ENCODE data around the gene PVR. TPM values are rescaled to one million over a fixed set of nuclear protein-coding genes. Genes with fewer than 3 reads are reported as not detected.

The PVR gene
- total and polyA plus RNA-seq, 4 donors, result 11.4 to 49.0 (median 32.1) TPM

DNA sequence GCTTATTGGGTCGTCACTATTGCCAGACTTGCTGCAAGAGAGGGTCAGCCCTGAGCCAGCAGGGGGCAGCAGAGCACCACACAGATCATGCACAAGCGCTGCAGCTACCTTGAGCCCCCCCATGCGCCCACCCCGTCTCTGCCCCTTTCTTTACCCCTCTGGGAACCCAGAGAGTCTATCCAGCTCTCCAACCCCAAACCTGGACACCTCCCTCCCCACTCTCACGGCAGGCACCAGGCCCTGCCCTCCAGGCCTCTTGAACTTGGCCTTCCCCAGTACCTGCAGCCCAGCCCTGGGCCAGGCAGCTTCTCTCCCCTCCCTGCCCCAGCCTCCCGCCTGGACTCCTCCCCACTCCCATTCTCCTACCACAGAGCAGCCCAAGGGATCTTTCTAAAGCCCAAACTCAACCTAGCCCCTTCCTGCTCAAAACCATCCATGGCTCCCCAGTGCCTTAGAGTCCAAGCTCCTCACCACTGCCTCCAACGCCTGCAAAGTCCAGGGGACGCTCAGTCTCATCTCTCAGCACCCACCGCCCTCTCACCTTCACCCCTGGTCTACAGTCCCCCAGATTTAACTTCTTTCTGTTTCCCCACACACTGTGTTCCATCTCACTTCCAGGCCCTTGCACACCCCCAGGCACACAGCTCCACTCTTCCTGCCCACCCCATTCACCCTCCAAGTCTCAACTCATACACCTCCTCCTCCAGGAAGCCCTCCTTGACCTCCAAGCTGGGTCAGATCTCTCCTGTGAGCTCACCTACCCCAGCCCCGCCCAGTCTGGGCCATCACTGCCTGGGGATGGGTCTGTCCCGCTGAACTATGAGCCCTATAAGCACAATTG is 45.8 kb downstream of the PVR start:
- Histone ChIP-seq H3K4me1 (ENCODE audit: control insufficient read depth in 4 of 4, insufficient read depth in 4 of 4, low read length in 3 of 4) (peaks cover 18 to 40% (median 33%) of the 10 kb centered on the region in 4 donors), H3K27ac (ENCODE audit: low read depth in 1 of 2, low read length in 2 of 2) (peak overlapping the region; percentile 45 to 46), H3K9ac (ENCODE audit: low read depth in 1 of 2, low read length in 2 of 2) (no peak overlapping the region), H3K27me3 (ENCODE audit: control insufficient read depth in 4 of 4, insufficient read depth in 4 of 4, low read length in 3 of 4) (no peaks in the 10 kb centered on the region), H3K36me3 (ENCODE audit: control insufficient read depth in 4 of 4, insufficient read depth in 3 of 4, low read depth in 1 of 4, low read length in 3 of 4) (no peaks in the 10 kb centered on the region), H3K9me3 (ENCODE audit: control insufficient read depth in 4 of 4, low read length in 3 of 4) (no peaks in the 10 kb centered on the region), H3K4me3 (ENCODE audit: low read depth in 1 of 3, low read length in 3 of 3) (no peak overlapping the region)
- DNase-seq (ENCODE audit: low spot score), result peak; percentile 82
- TF ChIP-seq RAD21 (IDR thresholded peaks at IDR 0.05) (peak; percentile 86 to 88), MAX (IDR thresholded peaks at IDR 0.05) (no peak), HNF4A (conservative IDR thresholded peaks at IDR 0.05) (peak in 1 of 2 donors; percentile 7)
- TF ChIP-seq, protein P1, sequence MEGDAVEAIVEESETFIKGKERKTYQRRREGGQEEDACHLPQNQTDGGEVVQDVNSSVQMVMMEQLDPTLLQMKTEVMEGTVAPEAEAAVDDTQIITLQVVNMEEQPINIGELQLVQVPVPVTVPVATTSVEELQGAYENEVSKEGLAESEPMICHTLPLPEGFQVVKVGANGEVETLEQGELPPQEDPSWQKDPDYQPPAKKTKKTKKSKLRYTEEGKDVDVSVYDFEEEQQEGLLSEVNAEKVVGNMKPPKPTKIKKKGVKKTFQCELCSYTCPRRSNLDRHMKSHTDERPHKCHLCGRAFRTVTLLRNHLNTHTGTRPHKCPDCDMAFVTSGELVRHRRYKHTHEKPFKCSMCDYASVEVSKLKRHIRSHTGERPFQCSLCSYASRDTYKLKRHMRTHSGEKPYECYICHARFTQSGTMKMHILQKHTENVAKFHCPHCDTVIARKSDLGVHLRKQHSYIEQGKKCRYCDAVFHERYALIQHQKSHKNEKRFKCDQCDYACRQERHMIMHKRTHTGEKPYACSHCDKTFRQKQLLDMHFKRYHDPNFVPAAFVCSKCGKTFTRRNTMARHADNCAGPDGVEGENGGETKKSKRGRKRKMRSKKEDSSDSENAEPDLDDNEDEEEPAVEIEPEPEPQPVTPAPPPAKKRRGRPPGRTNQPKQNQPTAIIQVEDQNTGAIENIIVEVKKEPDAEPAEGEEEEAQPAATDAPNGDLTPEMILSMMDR (IDR thresholded peaks at IDR 0.05; ENCODE audit: low read depth, low read length, missing input control), result peak; percentile 86
- WGBS, result 38% methylated on average over 11 of the region's 11 CpGs

GRCh38 chr19:44690131-44690440 is 46.4 kb downstream of the PVR start:
- whole genome bisulfite sequencing, result 71% methylated on average over 3 of the region's 3 CpGs
- H3K27ac ChIP-seq (ENCODE audit: low read depth in 1 of 2, low read length in 2 of 2), result peak overlapping the region in 1 of 2 donors; percentile 45

DNA sequence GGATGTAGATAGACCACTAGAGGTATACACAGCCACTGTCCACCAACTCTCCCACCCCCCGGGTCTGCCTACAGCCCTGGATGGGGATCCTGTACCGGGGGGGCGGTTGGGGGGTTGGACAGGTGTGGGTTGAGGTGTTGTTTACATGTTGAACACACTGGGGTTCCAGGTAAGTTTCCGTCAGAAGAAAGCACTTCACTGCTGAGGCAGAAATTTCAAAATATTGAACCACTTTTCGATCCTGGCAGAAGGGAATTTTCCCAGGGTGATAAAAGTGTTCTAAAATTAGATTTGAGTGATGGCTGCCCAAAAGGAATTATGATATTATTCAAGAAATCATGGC is 48.6 kb downstream of the PVR start:
- WGBS, result 12% methylated on average over 5 of the region's 5 CpGs

More at GRCh38 chr19:44690131-44690440, 46.4 kb downstream of the PVR start:
- Histone ChIP-seq H3K36me3 (ENCODE audit: control insufficient read depth in 4 of 4, insufficient read depth in 3 of 4, low read depth in 1 of 4, low read length in 3 of 4) (no peaks in the 10 kb centered on the region), H3K9me3 (ENCODE audit: control insufficient read depth in 4 of 4, low read length in 3 of 4) (no peaks in the 10 kb centered on the region), H3K4me3 (ENCODE audit: low read depth in 1 of 3, low read length in 3 of 3) (no peak overlapping the region), H3K9ac (ENCODE audit: low read depth in 1 of 2, low read length in 2 of 2) (no peak overlapping the region), H3K4me1 (ENCODE audit: control insufficient read depth in 4 of 4, insufficient read depth in 4 of 4, low read length in 3 of 4) (peaks cover 18 to 45% (median 38%) of the 10 kb centered on the region in 4 donors), H3K27me3 (ENCODE audit: control insufficient read depth in 4 of 4, insufficient read depth in 4 of 4, low read length in 3 of 4) (no peaks in the 10 kb centered on the region)
- DNase-seq (ENCODE audit: low spot score), result no peak
- TF ChIP-seq FOXA2 (IDR thresholded peaks at IDR 0.05), result no peak

More for the DNA sequence above, 48.6 kb downstream of the PVR start:
- no peaks in the 10 kb centered on the region for H3K36me3 ChIP-seq (ENCODE audit: control insufficient read depth in 4 of 4, insufficient read depth in 3 of 4, low read depth in 1 of 4, low read length in 3 of 4)
- no peaks in the 10 kb centered on the region for H3K27me3 ChIP-seq (ENCODE audit: control insufficient read depth in 4 of 4, insufficient read depth in 4 of 4, low read length in 3 of 4)
- peaks cover 23 to 66% (median 57%) of the 10 kb centered on the region in 4 donors for H3K4me1 ChIP-seq (ENCODE audit: control insufficient read depth in 4 of 4, insufficient read depth in 4 of 4, low read length in 3 of 4)
- TF ChIP-seq RXRA (IDR thresholded peaks at IDR 0.05) (no peak), RAD21 (IDR thresholded peaks at IDR 0.05) (no peak), NR2F2 (IDR thresholded peaks at IDR 0.05) (no peak), EGR1 (IDR thresholded peaks at IDR 0.05; ENCODE audit: low read depth in 2 of 2) (no peak), JUND (IDR thresholded peaks at IDR 0.05) (no peak), GABPA (IDR thresholded peaks at IDR 0.05 in 1 of 2, conservative IDR thresholded peaks at IDR 0.05 in 1 of 2) (no peak), HNF4A (conservative IDR thresholded peaks at IDR 0.05) (no peak), MAX (IDR thresholded peaks at IDR 0.05) (no peak), HNF4G (IDR thresholded peaks at IDR 0.05) (no peak), FOXA1 (IDR thresholded peaks at IDR 0.05) (no peak), TAF1 (conservative IDR thresholded peaks at IDR 0.05) (no peak), SP1 (IDR thresholded peaks at IDR 0.05) (no peak)
- TF ChIP-seq, protein P2, sequence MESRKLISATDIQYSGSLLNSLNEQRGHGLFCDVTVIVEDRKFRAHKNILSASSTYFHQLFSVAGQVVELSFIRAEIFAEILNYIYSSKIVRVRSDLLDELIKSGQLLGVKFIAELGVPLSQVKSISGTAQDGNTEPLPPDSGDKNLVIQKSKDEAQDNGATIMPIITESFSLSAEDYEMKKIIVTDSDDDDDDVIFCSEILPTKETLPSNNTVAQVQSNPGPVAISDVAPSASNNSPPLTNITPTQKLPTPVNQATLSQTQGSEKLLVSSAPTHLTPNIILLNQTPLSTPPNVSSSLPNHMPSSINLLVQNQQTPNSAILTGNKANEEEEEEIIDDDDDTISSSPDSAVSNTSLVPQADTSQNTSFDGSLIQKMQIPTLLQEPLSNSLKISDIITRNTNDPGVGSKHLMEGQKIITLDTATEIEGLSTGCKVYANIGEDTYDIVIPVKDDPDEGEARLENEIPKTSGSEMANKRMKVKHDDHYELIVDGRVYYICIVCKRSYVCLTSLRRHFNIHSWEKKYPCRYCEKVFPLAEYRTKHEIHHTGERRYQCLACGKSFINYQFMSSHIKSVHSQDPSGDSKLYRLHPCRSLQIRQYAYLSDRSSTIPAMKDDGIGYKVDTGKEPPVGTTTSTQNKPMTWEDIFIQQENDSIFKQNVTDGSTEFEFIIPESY (IDR thresholded peaks at IDR 0.05), result no peak
- TF ChIP-seq, protein P3, sequence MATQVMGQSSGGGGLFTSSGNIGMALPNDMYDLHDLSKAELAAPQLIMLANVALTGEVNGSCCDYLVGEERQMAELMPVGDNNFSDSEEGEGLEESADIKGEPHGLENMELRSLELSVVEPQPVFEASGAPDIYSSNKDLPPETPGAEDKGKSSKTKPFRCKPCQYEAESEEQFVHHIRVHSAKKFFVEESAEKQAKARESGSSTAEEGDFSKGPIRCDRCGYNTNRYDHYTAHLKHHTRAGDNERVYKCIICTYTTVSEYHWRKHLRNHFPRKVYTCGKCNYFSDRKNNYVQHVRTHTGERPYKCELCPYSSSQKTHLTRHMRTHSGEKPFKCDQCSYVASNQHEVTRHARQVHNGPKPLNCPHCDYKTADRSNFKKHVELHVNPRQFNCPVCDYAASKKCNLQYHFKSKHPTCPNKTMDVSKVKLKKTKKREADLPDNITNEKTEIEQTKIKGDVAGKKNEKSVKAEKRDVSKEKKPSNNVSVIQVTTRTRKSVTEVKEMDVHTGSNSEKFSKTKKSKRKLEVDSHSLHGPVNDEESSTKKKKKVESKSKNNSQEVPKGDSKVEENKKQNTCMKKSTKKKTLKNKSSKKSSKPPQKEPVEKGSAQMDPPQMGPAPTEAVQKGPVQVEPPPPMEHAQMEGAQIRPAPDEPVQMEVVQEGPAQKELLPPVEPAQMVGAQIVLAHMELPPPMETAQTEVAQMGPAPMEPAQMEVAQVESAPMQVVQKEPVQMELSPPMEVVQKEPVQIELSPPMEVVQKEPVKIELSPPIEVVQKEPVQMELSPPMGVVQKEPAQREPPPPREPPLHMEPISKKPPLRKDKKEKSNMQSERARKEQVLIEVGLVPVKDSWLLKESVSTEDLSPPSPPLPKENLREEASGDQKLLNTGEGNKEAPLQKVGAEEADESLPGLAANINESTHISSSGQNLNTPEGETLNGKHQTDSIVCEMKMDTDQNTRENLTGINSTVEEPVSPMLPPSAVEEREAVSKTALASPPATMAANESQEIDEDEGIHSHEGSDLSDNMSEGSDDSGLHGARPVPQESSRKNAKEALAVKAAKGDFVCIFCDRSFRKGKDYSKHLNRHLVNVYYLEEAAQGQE (IDR thresholded peaks at IDR 0.05), result no peak
- TF ChIP-seq, protein P1 (IDR thresholded peaks at IDR 0.05; ENCODE audit: low read depth, low read length, missing input control), result no peak
- H3K9ac ChIP-seq (ENCODE audit: low read depth in 1 of 2, low read length in 2 of 2), result peak overlapping the region in 1 of 2 donors; percentile 17
- DNase-seq (ENCODE audit: low spot score), result no peak
- no peak overlapping the region for H3K4me3 ChIP-seq (ENCODE audit: low read depth in 1 of 3, low read length in 3 of 3)
- H3K27ac ChIP-seq (ENCODE audit: low read depth in 1 of 2, low read length in 2 of 2), result peak overlapping the region; percentile 84 to 85
- H3K9me3 ChIP-seq (ENCODE audit: control insufficient read depth in 4 of 4, low read length in 3 of 4), result no peaks in the 10 kb centered on the region

Measured in liver (tissue), 9 donors.